NCI-H524 treated with DMSO at 0.1 percent for 48 hours (cell line): ENCODE measurements around the gene WDR88.
"Not testable (repeated sequence)": the region's sequence is repeated elsewhere in the genome, so short reads cannot be mapped to it uniquely, and the experiment has no call there.

Source experiments
- DNase-seq: peaks from one replicate; lab custom pipeline; 2025; lab: John Stamatoyannopoulos, UW

Gene WDR88

DNA sequence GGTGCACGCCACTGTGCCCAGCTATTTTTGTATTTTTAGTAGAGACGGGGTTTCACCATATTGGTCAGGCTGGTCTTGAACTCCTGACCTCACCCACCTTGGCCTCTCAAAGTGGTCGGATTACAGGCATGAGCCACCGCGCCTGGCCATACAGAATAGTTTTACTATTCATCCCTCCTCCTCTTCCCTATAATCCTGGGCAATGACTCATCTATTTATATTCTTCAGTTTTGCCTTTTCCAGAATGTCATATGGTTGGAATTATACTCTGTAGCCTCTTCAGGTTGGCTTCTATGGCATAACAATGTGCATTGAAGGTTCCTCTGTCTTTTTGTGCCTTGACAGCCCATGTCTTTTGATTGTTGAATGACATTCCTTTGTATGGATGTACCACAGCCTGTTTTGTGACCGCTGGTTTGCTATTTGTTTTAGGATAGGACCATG, 40.0 kb downstream of the WDR88 start:
- no peak for DNase-seq

DNA sequence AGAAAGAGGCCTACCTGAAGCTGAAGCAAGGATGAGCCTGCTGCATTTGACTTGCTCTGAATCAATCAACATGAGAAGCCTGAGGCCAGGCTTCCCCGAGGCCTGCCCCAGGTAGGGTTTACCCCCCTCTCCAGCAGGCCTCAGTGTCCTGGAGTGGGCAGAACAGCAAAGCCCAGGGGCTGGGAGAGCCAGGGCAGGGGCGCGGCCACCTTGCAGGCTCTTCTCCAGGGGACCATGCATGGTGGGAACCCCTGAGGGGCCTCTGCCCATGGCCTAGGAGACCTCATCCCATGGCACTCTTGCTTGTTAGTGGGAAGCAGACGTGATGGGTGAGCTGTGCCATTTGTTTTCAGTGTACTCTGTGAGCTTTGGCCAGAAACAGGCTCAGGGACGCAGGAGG, 42.3 kb downstream of the WDR88 start:
- no peak for DNase-seq

- DNase-seq, result no peak
These were observed 43.4 kb downstream of the WDR88 start for GRCh38 chr19:33175156-33175782.

DNA sequence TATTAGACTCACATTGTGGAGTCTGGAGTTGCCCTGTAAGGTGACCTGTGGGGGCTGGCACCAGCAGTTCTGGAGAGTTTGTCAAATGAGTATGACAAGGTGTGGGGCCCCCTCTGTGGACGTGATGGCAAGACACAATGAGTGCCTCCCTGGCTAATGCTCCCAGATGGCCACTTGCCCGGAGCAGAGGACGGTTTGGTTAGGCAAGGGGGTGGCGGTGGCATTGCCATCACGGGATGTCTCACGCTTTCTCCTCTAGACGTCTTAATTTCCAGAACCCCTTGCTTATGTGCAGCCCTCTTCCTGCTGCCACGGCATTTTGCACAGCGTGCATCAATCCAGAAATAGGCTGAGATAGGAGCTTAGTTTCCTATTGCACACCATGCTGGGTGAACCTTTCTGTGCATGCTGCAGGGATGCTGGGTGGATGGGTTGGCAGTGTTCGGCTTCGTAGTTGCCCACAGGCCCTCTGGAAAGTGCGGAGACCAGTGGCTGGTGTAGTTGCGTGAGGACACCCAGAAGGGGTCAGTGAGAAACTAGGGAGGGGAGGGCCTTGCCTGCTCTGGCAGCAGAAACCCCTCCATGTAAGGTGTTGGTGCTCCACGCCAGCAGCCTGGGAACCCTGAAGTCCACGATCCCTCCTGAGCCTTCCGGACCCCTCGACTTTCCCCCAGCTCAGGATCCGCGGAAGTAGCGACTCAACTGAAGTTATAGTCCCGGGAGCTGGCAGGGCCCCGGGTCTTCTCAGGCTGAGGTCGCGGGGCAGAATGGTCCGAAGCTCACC, 44.2 kb downstream of the WDR88 start:
- DNase-seq, result no peak

- DNase-seq, result peak; percentile 97
These were observed 44.9 kb downstream of the WDR88 start for GRCh38 chr19:33176670-33177416.

GRCh38 chr19:33177417-33177979, 45.6 kb downstream of the WDR88 start:
- no peak for DNase-seq

DNA sequence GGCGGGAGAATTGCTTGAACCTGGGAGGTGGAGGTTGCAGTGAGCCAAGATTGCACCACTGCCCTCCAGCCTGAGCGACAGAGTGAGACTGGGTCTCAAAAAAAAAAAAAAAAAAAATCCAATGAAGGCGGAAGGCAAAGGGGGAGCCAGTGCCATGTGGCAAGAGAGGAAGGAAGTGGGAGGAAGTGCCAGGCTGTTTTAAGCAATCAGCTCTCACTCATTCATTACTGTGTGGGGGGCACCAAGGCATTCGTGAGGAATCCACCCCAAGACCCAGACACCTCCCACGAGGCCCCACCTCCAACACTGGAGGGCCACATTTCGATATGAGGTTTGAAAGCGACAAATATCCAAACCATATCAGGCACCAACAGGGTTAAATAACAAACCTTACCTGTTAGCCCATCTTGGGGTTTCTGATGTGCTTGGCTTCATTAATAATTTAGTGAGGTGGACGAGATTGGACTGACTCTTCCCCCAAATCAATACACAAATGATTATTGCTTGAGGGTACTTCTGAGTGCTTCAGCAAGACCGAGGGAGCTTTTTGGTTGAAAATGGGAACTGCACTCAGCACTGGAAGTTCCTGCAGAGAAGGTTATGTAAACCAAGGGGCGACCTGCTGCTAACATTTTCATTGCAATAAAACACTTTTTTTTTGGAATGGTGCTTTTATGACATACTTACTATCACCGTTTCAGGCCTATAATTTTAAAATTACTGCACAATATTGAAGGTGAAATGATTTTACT, 54.7 kb downstream of the WDR88 start:
- DNase-seq, result no peak

DNA sequence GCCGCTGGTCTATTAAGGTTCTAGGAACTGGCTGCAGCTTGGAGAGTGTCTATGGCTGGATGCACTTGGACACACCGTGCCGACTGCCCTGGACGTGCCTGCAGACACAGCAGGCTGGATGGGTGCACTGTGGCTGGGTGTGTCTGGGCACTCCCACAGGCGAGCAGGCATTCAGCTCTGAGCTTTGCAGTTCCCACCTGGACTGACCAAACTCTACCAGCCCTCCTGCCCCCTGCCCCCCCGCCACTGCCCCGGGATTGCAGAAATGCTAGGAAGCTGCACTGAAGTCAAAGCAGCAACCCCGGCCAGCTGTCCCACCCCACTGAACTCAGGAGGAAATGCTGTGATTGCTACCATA, 55.2 kb downstream of the WDR88 start:
- DNase-seq, result no peak

DNA sequence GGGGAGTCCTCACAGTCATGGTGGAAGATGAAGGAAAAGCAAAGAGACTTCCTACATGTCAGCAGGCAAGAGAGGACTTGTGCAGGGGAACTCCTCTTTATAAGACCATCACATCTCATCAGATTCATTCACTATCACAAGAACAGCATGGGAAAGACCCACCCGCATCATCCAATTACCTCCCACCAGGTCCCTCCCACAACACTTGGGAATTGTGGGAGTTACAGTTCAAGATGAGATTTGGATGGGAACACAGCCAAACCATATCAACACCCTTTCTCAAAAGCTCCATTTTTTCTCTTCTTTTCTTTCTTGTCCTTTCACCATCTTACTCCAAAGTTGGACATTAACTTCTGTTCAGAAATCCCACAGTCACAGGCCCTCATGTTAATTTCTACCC, 57.5 kb downstream of the WDR88 start:
- no peak for DNase-seq

GRCh38 chr19:33191092-33191491, 59.2 kb downstream of the WDR88 start:
- DNase-seq, result not testable (repeated sequence)

GRCh38 chr19:33191501-33191900, 59.6 kb downstream of the WDR88 start:
- no peak for DNase-seq

GRCh38 chr19:33192010-33192409, 60.1 kb downstream of the WDR88 start:
- no peak for DNase-seq

DNA sequence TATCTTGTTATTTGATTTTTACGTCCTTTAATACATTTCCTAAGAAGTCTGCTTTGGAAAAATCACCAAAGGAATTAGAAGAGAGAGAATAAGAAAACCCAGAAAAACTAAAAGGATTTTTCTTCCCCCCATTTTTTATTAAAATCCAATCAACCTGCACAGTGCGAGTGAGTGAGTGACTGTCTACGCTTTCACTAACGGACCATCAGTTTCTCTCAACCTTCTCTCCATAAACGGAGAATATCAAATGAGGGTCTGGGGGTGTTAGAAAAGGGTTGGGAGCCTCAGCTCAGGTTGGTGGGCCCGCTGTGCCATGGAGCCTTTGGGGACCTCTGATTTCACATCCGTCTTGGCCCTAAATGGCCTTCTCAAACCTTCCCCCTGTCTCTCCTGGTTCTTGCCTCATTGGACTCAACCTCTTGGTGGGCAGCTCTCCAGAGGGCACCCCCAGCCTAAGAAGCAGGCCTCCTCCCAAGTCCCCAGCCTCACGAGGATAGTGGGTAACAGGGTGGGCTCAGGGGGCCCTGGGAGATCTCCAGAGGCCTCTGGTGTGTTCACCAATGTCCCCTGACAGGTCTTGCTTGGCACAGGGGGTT, 61.5 kb downstream of the WDR88 start:
- no peak for DNase-seq

DNA sequence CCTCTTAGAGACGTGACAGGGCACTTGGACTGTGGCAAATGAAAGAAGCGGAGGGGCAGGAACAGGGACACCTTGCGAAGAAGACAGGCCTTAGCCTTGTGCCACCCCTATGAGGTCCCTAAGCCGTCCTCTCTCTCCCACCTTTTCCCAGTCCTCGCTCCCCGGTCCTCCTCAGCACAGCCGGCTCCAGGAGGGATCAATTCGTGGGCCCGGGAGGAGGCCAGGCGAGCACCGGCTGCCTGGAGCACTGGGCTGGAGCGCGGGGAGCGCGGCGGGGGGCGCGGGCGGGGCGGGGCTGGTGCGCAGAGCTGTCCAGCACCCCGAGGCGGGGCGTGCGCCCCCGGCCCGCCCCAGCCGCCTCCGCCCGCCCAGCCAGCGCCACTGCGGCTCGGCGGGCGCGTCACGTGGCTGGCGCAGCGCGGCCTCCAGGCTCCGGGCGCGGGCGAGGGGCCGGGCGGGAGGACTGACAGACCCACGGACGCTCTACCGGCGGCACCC, 62.0 kb downstream of the WDR88 start, which contains the start of gene LRP3:
Gene LRP3, plus strand, starts transcription at position 466 of the 498 bp plus-strand sequence. CDS start 456 bp downstream, outside the sequence.
- no peak for DNase-seq

- DNase-seq, result no peak
These were observed 62.6 kb downstream of the WDR88 start for GRCh38 chr19:33194532-33194885.

DNA sequence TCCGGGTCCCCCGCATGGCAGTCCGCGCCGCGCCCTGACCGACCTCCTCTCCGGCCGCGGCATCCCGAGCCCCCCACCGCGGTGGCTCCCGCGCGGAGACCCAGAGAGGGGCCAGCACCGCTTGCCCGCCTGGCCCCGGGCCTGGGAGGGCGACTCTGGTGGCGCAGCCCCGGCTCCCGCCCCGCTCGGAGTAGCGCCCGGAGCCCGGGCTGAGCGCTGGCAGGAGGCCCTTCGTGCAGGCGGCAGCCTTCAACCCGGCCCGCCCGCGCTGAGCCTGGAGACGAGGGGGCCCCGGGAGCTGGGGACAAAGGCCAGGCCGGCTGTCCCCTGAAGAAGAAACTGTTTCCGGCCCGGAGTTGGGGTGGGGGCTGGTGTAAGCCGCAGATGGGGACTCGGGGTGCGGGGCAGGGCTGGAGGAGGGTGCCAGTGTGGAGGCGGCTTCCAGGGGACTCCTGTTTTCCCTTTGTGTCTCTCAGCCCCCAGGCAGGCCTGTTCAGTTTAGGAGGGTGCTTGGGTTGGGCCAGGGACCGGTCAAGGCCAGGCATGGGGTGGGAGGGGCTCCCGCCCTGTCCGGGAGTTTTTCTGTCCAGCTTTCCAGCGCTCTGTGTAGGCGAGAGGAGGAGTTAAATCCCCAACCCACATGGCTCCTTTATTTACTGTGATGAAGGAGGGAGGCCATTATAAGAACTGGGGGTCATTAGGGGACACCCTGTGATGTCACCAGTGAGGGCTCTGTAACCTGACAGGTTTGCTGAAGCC, 63.2 kb downstream of the WDR88 start:
- DNase-seq, result no peak

DNA sequence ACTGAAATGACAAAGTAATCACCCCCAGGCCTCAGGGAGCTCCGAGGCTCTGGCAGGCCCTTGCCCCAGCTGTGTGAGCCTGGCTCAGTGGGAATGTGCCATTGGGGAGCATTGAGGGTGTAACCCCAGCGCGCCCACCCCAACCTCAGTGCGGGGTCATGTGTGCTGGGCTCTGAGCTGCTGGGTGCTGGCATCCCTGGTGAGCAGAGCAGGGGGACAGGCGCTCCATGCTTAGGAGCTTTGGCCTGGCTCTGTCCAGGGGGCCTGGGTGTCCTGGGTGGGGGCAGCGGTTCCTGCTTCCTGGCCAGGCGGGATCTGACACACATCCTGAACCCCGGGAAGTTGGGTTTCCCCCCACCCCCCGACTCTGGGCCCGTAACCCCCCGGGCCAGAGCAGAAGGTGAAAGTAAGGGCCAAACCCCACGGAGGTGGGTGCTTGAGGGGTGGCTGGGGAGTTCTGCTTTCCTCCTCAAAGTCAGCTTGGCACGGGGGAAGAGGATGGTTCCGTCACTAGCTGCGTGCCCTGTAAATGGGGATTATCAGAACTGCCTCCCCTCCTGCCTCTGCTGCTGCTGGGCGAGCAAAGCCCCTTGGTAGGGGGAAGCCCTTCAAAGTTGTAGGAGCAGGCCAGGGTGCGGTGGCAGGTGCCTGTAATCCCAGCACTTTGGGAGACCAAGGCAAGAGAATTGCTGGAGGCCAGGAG, 63.9 kb downstream of the WDR88 start:
- no peak for DNase-seq

GRCh38 chr19:33196446-33197193, 64.7 kb downstream of the WDR88 start:
- no peak for DNase-seq

GRCh38 chr19:33197591-33198000, 65.7 kb downstream of the WDR88 start:
- no peak for DNase-seq
